OCI-LY1 (cell line): Measurements from ENCODE around the gene CCL20.

Experiments
- H2AFZ ChIP-seq: fragments of 200-600 bp; sonication (generic), shearing (Covaris generic); 2 replicates; pipeline ENCODE4 v1.6.0; 2014; ENCODE audit warnings: antibody characterized with exemption, mild to moderate bottlenecking, low read length
- H3F3A ChIP-seq: fragments of 200-600 bp; sonication (generic), shearing (Covaris generic); 2 replicates; pipeline ENCODE4 v1.6.0; 2014; ENCODE audit warnings: mild to moderate bottlenecking, antibody characterized with exemption, low read length, moderate library complexity; ENCODE audit not compliant: insufficient read depth
- H3K27ac ChIP-seq: fragments of 200-600 bp; sonication (generic); 2 replicates; pipeline ENCODE4 v1.5.1; 2014; ENCODE audit warnings: low read length, mixed run types, mild to moderate bottlenecking, low read depth; ENCODE audit not compliant: poor library complexity, severe bottlenecking
- H3K27me3 ChIP-seq: fragments of 200-600 bp; sonication (generic); 2 replicates; pipeline ENCODE4 v1.6.0; 2014; ENCODE audit warnings: antibody characterized with exemption, mild to moderate bottlenecking, low read length, moderate library complexity; ENCODE audit not compliant: insufficient read depth
- H3K36me3 ChIP-seq: fragments of 200-600 bp; sonication (generic); 2 replicates; pipeline ENCODE4 v1.6.1; 2014; ENCODE audit warnings: mild to moderate bottlenecking, antibody characterized with exemption, low read length, moderate library complexity, mixed read lengths; ENCODE audit not compliant: insufficient read depth
- H3K4me1 ChIP-seq: fragments of 200-600 bp; sonication (generic); 2 replicates; pipeline ENCODE4 v1.5.1; 2014; ENCODE audit warnings: mild to moderate bottlenecking, low read length, moderate library complexity; ENCODE audit not compliant: insufficient read depth, severe bottlenecking
- H3K4me2 ChIP-seq: fragments of 200-600 bp; sonication (generic), shearing (Covaris generic); 2 replicates; pipeline ENCODE4 v1.6.1; 2014; ENCODE audit warnings: low read length
- H3K4me3 ChIP-seq: fragments of 200-600 bp; sonication (generic); 2 replicates; pipeline ENCODE4 v1.5.1; 2014; ENCODE audit warnings: low read length, low read depth, mild to moderate bottlenecking, mixed read lengths; ENCODE audit not compliant: poor library complexity, severe bottlenecking
- H3K79me2 ChIP-seq: fragments of 200-600 bp; shearing (Covaris generic); 2 replicates; pipeline ENCODE4 v1.6.1; 2016; ENCODE audit warnings: mixed run types, low read length, mixed read lengths; ENCODE audit not compliant: insufficient read depth
- H3K9ac ChIP-seq: fragments of 200-600 bp; sonication (generic), shearing (Covaris generic); 2 replicates; pipeline ENCODE4 v1.6.1; 2014; ENCODE audit warnings: mild to moderate bottlenecking, low read length, mixed read lengths
- H3K9me2 ChIP-seq: fragments of 200-600 bp; sonication (generic), shearing (Covaris generic); 2 replicates; pipeline ENCODE4 v1.6.1; 2014; ENCODE audit warnings: low read depth, mild to moderate bottlenecking, low read length, mixed read lengths
- H3K9me3 ChIP-seq: fragments of 200-600 bp; shearing (Covaris generic); 2 replicates; pipeline ENCODE4 v1.6.1; 2014; ENCODE audit warnings: low read length, mixed read lengths
- H4K20me1 ChIP-seq: fragments of 200-600 bp; sonication (generic), shearing (Covaris generic); 2 replicates; pipeline ENCODE4 v1.6.0; 2016; ENCODE audit warnings: mild to moderate bottlenecking, low read length; ENCODE audit not compliant: insufficient read depth
- EZH2 ChIP-seq: fragments of 200-600 bp; sonication (generic), shearing (Covaris generic); IDR thresholded peaks from 2 replicates; pipeline ENCODE4 v1.8.0; 2017; ENCODE audit warnings: borderline replicate concordance, mixed run types, mild to moderate bottlenecking, antibody characterized with exemption, low read length, moderate library complexity, mixed read lengths
- TF ChIP-seq, protein P1 (sequence below): fragments of 200-600 bp; sonication (generic), shearing (Covaris generic); IDR thresholded peaks from 2 replicates; pipeline ENCODE4 v1.5.1; 2017; ENCODE audit warnings: mild to moderate bottlenecking, antibody characterized with exemption, low read length, moderate library complexity, mixed read lengths

Gene CCL20

DNA sequence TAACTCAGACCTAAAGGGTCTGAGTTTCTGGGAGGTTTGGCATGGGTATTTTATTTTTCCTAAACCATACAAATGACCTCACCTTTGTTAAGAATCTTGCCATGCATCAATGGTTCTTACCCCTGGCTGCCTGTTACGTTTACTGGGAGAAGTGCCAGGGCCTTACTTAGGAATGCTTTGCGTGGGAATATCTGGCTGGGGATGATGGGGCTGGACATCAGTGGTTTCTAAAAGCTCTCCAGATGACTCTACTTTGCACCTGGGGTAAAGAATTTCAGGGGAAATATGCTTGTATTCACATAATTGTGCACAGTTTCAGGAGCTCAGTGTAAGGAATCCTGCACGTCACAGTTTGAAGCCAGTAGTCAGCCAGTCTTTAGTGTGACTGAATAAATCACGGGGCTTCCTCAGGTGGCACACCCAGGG is 39.6 kb downstream of the CCL20 start:
- no peak for TF ChIP-seq EZH2
- TF ChIP-seq, protein P1, sequence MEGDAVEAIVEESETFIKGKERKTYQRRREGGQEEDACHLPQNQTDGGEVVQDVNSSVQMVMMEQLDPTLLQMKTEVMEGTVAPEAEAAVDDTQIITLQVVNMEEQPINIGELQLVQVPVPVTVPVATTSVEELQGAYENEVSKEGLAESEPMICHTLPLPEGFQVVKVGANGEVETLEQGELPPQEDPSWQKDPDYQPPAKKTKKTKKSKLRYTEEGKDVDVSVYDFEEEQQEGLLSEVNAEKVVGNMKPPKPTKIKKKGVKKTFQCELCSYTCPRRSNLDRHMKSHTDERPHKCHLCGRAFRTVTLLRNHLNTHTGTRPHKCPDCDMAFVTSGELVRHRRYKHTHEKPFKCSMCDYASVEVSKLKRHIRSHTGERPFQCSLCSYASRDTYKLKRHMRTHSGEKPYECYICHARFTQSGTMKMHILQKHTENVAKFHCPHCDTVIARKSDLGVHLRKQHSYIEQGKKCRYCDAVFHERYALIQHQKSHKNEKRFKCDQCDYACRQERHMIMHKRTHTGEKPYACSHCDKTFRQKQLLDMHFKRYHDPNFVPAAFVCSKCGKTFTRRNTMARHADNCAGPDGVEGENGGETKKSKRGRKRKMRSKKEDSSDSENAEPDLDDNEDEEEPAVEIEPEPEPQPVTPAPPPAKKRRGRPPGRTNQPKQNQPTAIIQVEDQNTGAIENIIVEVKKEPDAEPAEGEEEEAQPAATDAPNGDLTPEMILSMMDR: no peak

DNA sequence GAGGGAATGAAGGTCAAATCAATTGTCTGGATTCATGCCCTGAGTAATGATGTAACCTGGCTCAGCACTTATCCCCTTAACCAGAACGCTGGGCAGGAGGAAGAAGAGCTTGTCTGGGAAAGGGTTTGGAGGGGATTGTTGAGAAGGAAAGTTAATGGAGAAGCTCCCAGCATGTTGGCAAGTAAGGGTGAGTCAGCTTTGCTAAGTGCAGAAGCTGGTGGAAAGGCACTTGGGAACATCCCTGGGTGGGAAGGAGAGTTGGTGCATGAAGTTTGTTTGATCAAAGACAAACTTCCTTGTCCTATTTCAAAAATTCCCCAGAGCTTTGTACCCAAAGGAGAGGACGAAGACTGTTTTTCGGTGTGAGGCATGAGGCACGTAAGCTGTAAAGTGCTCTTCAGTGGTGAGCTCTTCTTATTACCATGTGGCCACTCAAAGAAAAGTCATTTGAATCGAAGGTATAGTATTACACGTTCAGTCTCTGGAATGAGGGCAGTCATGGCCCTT is 40.2 kb downstream of the CCL20 start:
- Histone ChIP-seq H3K9me2 (no peaks in the 10 kb centered on the region), H4K20me1 (no peaks in the 10 kb centered on the region), H3K9me3 (no peaks in the 10 kb centered on the region), H3K9ac (no peak overlapping the region), H2AFZ (no peak overlapping the region), H3K27me3 (no peaks in the 10 kb centered on the region), H3K4me2 (no peak overlapping the region), H3K36me3 (no peaks in the 10 kb centered on the region), H3K79me2 (no peaks in the 10 kb centered on the region), H3K27ac (no peak overlapping the region), H3K4me3 (no peak overlapping the region), H3F3A (no peaks in the 10 kb centered on the region), H3K4me1 (no peaks in the 10 kb centered on the region)
- TF ChIP-seq, protein P1: no peak
- no peak for TF ChIP-seq EZH2

More for the DNA sequence above, 39.6 kb downstream of the CCL20 start:
- Histone ChIP-seq H3K36me3 (no peaks in the 10 kb centered on the region), H3K9me2 (no peaks in the 10 kb centered on the region), H3K9me3 (no peaks in the 10 kb centered on the region), H3K27ac (no peak overlapping the region), H3K79me2 (no peaks in the 10 kb centered on the region), H3K4me3 (no peak overlapping the region), H3F3A (no peaks in the 10 kb centered on the region), H3K27me3 (no peaks in the 10 kb centered on the region), H4K20me1 (no peaks in the 10 kb centered on the region), H3K4me2 (no peak overlapping the region), H2AFZ (no peak overlapping the region), H3K4me1 (no peaks in the 10 kb centered on the region), H3K9ac (no peak overlapping the region)

DNA sequence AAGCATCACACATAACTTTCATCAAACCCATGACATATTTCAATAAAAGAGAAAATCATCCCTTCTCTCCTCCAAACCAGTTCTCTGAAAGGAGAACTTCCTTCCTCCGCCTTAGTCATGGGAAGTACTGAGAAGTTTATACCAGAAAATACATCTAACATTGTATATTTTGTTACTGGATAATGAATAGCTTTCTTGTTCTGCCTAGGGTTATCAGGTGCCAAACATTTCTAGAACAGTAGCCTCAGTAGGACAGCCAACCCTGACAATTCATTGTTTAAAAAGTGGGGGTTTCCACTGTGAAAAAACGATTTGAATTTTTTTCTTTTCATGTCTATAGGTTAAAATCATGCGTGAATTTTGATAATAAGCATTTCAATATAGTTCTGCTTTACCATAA is 41.8 kb downstream of the CCL20 start:
- Histone ChIP-seq H3F3A (no peaks in the 10 kb centered on the region), H3K27me3 (no peaks in the 10 kb centered on the region), H4K20me1 (no peaks in the 10 kb centered on the region), H3K4me2 (no peak overlapping the region), H3K9ac (no peak overlapping the region), H3K9me2 (no peaks in the 10 kb centered on the region), H3K36me3 (no peaks in the 10 kb centered on the region), H3K4me3 (no peak overlapping the region), H3K79me2 (no peaks in the 10 kb centered on the region), H3K27ac (no peak overlapping the region), H3K4me1 (no peaks in the 10 kb centered on the region), H2AFZ (no peak overlapping the region), H3K9me3 (no peaks in the 10 kb centered on the region)
- TF ChIP-seq EZH2: no peak
- TF ChIP-seq, protein P1: no peak
